NCI-H1105 treated with DMSO at 0.1 percent for 48 hours (cell line): ENCODE results near the gene SWI5.

ENCODE experiments used
- DNase-seq: peaks from one replicate; lab custom pipeline; 2025; lab: John Stamatoyannopoulos, UW

Gene SWI5

GRCh38 chr9:128252317-128253139, 23.5 kb upstream of the SWI5 start:
- DNase-seq, result no peak

DNA sequence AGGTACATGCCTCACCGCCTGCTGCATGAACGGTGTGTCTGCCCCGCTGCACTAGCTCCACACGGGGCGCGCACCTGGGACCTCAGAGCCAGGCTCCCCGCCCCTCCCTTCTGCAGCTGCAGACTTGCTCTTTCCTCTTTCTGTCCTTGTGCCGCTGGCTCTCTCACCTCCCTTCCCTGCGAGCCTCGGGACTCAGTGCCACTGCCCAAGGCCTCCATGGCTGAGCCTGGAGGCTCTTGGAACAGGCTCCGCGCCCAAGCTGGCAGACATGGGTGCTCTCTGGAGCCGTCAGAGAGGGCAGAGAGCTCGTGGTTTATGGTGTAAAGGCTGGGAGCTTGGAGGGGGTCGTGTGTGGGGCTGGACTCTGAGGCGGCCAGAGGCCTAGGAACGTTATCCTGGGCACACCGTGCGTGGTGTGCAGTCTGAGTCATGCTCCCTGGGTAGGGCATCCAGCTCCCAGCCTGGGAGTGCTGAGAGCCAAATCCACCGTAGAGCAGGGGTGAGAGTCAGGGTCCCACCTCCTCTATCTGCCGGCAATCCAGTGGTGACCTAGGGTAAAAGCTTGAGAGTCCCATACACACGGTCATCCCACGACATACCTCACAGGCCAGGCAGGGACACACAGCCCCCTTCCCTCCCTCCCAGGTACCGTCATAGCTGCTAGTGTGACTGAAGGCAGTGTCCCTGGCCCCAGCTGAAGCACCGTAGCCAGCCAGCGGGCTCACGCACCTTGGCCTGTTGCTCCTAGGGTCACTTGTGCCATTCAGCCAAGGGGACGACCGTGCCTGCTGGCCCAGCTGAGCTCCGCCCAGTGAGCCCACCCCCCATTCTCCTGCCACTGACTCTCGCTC, 22.7 kb upstream of the SWI5 start:
- no peak for DNase-seq

DNA sequence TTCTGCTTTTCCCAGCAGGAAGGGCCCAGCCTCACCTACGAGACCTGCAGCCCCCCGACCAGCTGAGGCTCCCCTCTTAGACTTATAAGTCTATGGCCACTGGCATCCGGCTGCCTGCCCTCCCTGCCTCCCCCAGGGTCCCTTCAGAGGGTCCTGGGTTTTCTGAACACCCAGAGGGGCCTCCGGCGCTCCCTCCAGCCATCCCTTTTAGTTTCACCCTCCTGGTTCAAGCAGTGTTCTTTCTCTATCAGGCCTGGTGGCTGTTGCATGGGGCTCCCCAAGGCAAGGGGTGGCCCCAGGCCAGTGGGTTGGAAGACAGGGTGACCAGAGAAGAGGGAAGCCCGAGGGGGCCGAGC, 22.1 kb upstream of the SWI5 start:
- DNase-seq, result no peak

DNA sequence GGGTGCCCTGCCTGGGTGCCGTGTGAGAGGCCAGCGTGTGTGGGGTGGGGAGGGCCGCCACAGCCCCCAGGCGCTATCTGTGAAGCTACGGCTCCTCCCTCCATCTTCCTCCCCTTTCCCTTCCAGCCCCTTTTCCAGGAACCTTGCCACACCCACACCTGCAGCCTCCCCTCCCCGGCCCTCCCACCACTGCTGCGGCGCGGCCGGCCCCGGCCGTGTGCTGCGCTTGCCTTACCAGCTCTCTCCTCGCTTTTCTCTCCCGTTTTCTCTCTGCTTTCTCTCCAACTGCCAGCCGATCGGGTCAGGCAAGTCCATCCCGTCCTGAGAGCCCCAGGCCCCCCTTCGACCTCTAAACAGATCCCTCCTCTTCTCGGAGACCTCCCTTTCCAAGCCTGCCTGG, 21.7 kb upstream of the SWI5 start:
- DNase-seq, result no peak

DNA sequence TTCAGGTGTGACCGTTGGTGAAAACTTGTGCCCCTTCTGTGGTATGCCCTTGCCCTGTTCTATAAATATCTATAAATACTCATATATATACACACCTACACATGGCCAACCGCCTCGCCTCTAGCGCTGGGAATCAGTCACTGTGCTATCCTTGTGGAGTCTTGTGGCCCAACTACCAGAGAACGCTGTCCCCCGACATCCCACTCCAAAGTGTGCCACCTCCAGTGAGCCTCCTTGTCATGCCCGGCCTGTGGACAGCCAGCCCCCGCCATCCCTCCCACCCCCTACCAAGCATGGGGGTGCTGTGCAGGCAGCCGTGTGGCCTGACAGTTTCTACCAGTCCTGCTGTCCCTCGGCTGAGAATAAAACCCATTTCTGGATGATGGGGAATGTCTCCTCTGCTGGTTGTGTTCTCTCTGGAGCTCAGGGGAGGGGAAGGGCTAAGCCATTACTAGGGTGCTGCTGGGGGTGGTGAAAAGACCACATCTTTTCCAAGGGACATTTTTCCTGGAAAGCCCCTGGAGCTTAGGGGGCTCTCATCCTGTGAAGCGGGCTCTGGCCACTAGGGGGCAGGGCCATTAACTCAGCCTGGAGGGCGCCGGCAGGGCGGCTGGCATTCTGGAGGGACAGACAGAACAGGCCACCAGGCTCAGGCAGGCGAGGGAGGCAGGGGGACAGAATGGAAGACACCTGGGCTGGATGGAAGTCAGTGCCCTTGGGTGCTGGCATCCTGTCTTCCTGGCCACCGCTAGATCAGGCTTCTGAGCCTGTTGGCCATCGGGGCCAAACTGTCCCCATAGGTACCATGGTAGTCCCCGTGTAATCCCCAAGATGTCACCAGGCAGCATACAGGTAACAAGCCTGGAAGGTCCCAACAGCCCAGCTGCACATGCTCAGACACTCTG, 21.0 kb upstream of the SWI5 start:
- DNase-seq, result peak; percentile 49

- no peak for DNase-seq
Observed at GRCh38 chr9:128257086-128257825, 18.8 kb upstream of the SWI5 start.

DNA sequence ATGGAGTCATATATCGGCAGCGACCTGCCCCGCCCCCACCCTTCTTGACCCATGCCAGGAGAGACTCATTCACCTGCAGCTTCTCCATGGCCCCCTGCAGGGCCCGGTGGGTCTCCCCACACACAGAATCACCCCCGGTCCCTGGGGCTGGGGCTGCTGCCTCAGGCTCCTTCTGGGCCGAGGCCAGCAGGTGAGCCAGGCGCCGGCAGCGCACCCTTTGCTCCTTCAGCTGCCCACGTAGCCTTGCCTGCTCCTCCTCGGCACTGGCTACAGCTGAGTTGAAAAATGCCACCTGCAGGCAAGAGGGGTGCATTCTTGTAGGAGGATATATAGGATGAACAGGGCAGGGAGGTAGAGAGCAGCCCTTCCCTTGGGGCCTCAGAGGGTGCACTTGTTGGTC, 18.2 kb upstream of the SWI5 start:
- DNase-seq, result no peak

- no peak for DNase-seq
Observed at GRCh38 chr9:128258326-128258725, 17.8 kb upstream of the SWI5 start.

GRCh38 chr9:128259156-128259555, 16.9 kb upstream of the SWI5 start:
- DNase-seq, result no peak

- DNase-seq, result no peak
Observed at GRCh38 chr9:128260340-128260739, 15.7 kb upstream of the SWI5 start.

GRCh38 chr9:128262687-128263086, 13.4 kb upstream of the SWI5 start:
- DNase-seq, result no peak

- DNase-seq, result no peak
Observed at GRCh38 chr9:128265348-128265847, 10.7 kb upstream of the SWI5 start.

DNA sequence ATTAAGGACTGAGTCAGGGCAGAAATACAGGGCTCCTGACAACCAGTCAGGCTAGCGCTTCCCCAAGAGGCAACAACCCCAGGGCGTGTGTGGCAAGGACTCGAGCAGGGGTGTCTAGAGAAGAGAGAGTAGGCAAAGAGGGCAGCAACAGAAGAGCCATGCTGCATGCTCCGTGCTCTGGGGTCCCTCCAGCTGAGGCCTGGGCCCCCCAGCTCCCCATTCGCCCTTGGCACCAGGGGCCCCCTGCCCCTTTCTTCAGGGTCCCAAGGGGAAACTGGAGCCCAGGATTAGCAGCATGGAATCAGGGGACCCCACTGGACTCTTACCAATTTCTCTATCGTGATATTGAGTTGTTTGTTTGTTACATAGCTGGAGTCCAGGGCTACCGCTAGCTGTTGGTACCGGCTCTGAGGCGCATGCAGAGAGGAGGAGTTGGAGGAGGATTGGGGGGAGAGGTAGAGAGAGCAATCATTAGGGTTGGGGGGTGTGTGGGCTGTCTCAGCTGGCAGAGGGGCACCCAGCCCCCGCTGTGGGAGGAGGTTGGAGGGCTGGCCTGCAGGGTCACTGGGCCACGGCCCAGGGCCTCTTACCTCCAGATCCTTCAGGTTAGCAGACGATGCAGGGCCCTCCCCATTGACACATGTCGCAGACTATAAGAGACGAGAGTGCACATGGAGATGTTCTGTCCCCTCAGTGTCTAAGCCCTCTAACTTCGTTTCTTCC, 9.0 kb upstream of the SWI5 start:
- DNase-seq, result no peak

- no peak for DNase-seq
Observed at GRCh38 chr9:128271112-128271511, 5.0 kb upstream of the SWI5 start.

DNA sequence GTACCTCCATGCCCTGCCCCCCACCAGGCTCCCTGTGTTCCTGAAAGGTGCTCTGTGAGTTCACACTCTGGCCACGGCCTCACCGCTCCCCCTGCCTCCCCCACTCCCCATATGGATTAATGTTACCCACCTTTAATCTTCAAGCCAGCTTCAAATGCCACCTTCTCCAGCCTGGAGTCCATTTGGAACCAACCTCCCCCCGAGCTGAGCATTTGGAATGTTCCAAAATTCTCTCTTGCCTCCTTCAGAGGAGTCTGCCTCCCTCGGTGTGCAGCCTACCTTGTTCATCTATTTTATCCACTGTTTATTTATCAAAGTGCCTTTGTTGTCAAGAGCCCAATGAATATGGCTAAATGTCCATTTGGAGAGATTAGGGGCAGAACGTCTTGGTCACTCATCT, 4.6 kb upstream of the SWI5 start:
- DNase-seq, result no peak

DNA sequence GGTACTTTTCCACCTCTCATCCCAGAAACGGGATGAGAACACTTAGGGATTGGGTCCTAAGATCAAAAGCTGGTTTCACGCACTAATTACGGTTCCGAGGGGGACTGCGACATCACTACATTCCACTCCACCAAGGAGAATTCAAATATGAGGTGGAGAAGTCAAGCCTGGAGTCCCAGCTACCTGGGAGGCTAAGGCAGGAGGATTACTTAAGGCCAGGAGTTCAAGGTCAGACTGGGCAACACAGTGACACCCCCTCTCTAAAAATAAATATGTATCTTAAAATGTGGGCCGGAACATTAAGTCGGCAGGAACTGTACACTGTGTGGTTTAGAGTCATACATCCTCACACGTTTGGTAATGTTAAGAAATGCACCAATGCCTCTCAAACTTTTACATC, 1.8 kb upstream of the SWI5 start:
- DNase-seq, result no peak

- DNase-seq, result no peak
Observed at GRCh38 chr9:128275198-128276007, 673 bp upstream of the SWI5 start, which contains the start of gene GOLGA2. Gene GOLGA2 (minus strand): TSS chr9:128276007. CDS start chr9:128275976, 31 bp downstream.

- DNase-seq, result peak; percentile 25
Observed at GRCh38 chr9:128276574-128277270, 646 bp downstream of the SWI5 start.
